ENCODE results near the gene RGS9BP. TPM values are rescaled to one million over a fixed set of nuclear protein-coding genes. Genes with fewer than 3 reads are reported as not detected.
"Not testable (repeated sequence)": the region's sequence is repeated elsewhere in the genome, so short reads cannot be mapped to it uniquely, and the experiment has no call there.

RGS9BP gene
- total RNA-seq, 4 donors from 2014 or later = 0.22 to 0.63 (median 0.60) TPM; not detected in 1

GRCh38 chr19:32691291-32691951, 15.8 kb downstream of the RGS9BP start, which contains the start of gene NUDT19:
NUDT19 (plus strand) TSS chr19:32691821; CDS start chr19:32691961, 140 bp downstream.
- H3K4me3 ChIP-seq = peak within 1 kb of the TSS; percentile 76 to 91 (median 79)
- no peaks in the 10 kb centered on the region for H3K27me3 ChIP-seq
- peak; percentile 47 to 51 for DNase-seq (ENCODE audit: low spot score in 2 of 2)
- H3K27ac ChIP-seq = peak within 1 kb of the TSS; percentile 10 to 83 (median 75)
- TF ChIP-seq EP300 (IDR thresholded peaks at IDR 0.05) (peak in 1 of 2 donors; percentile 62), POLR2A (IDR thresholded peaks at IDR 0.05) (peak; percentile 38 to 49)
- TF ChIP-seq, protein P1, sequence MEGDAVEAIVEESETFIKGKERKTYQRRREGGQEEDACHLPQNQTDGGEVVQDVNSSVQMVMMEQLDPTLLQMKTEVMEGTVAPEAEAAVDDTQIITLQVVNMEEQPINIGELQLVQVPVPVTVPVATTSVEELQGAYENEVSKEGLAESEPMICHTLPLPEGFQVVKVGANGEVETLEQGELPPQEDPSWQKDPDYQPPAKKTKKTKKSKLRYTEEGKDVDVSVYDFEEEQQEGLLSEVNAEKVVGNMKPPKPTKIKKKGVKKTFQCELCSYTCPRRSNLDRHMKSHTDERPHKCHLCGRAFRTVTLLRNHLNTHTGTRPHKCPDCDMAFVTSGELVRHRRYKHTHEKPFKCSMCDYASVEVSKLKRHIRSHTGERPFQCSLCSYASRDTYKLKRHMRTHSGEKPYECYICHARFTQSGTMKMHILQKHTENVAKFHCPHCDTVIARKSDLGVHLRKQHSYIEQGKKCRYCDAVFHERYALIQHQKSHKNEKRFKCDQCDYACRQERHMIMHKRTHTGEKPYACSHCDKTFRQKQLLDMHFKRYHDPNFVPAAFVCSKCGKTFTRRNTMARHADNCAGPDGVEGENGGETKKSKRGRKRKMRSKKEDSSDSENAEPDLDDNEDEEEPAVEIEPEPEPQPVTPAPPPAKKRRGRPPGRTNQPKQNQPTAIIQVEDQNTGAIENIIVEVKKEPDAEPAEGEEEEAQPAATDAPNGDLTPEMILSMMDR (IDR thresholded peaks at IDR 0.05) = no peak
- H3K4me1 ChIP-seq = peaks cover 0 to 47% (median 7%) of the 10 kb centered on the region in 4 donors
- WGBS, 2 donors = 7 to 23% methylated on average over 9 to 32 of the region's 32 CpGs
- H3K9me3 ChIP-seq = no peaks in the 10 kb centered on the region
- H3K36me3 ChIP-seq = peaks cover 0 to 15% (median 0%) of the 10 kb centered on the region in 3 donors

DNA sequence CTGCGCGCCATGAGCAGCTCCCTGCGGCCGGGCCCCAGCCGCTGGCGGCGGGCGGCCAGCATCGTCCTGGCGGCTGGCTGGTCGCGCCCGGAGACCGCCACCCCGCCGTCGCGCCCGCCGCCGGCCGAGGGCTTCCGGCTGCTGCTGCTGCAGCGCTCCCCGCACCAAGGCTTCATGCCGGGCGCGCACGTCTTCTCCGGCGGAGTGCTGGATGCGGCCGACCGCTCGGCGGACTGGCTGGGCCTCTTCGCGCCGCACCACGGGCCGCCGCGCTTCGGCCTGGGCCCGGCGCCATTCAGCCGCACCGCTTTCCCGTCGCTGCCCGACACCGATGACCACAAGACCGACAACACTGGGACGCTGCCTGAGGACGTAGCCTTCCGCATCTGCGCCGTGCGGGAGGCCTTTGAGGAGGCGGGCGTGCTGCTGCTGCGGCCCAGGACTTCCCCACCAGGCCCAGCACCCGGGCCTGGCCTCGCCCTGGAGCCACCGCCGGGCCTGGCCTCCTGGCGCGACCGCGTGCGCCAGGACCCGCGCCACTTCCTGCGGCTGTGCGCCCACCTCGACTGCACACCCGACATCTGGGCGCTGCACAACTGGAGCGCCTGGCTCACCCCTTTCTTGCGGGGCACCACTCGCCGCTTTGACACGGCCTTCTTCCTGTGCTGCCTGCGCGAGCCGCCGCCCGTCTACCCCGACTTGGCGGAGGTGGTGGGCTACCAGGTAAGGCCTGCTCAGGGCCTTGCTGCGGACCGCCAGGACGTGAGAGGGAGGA, 16.5 kb downstream of the RGS9BP start:
- 9 to 14% methylated on average over 17 to 49 of the region's 93 CpGs for WGBS, 2 donors
- peak in 1 of 2 donors; percentile 17 for DNase-seq (ENCODE audit: low spot score in 2 of 2)
- no peaks in the 10 kb centered on the region for H3K27me3 ChIP-seq
- H3K9me3 ChIP-seq = no peaks in the 10 kb centered on the region
- H3K4me3 ChIP-seq = peak overlapping the region; percentile 76 to 91 (median 79)
- H3K27ac ChIP-seq = peak overlapping the region; percentile 10 to 83 (median 75)
- peaks cover 0 to 47% (median 7%) of the 10 kb centered on the region in 4 donors for H3K4me1 ChIP-seq
- H3K36me3 ChIP-seq = peaks cover 0 to 16% (median 0%) of the 10 kb centered on the region in 3 donors
- TF ChIP-seq POLR2A (IDR thresholded peaks at IDR 0.05) (no peak), EP300 (IDR thresholded peaks at IDR 0.05) (no peak)
- TF ChIP-seq, protein P1 (IDR thresholded peaks at IDR 0.05) = no peak

- H3K36me3 ChIP-seq = peaks cover 0 to 21% (median 0%) of the 10 kb centered on the region in 3 donors
- WGBS, 2 donors = 35 to 37% methylated on average over 7 of the region's 7 CpGs
- peak overlapping the region; percentile 76 to 91 (median 79) for H3K4me3 ChIP-seq
- DNase-seq (ENCODE audit: low spot score in 2 of 2) = no peak
- H3K4me1 ChIP-seq = peaks cover 0 to 47% (median 7%) of the 10 kb centered on the region in 4 donors
- H3K27ac ChIP-seq = peak overlapping the region in 2 of 4 donors; percentile 79 to 83
- H3K9me3 ChIP-seq = no peaks in the 10 kb centered on the region
- no peaks in the 10 kb centered on the region for H3K27me3 ChIP-seq
- TF ChIP-seq POLR2A (IDR thresholded peaks at IDR 0.05) = no peak
- TF ChIP-seq, protein P1 (IDR thresholded peaks at IDR 0.05) = no peak
- no peak for TF ChIP-seq EP300 (IDR thresholded peaks at IDR 0.05)
Observed at GRCh38 chr19:32692727-32693061, 17.0 kb downstream of the RGS9BP start.

DNA sequence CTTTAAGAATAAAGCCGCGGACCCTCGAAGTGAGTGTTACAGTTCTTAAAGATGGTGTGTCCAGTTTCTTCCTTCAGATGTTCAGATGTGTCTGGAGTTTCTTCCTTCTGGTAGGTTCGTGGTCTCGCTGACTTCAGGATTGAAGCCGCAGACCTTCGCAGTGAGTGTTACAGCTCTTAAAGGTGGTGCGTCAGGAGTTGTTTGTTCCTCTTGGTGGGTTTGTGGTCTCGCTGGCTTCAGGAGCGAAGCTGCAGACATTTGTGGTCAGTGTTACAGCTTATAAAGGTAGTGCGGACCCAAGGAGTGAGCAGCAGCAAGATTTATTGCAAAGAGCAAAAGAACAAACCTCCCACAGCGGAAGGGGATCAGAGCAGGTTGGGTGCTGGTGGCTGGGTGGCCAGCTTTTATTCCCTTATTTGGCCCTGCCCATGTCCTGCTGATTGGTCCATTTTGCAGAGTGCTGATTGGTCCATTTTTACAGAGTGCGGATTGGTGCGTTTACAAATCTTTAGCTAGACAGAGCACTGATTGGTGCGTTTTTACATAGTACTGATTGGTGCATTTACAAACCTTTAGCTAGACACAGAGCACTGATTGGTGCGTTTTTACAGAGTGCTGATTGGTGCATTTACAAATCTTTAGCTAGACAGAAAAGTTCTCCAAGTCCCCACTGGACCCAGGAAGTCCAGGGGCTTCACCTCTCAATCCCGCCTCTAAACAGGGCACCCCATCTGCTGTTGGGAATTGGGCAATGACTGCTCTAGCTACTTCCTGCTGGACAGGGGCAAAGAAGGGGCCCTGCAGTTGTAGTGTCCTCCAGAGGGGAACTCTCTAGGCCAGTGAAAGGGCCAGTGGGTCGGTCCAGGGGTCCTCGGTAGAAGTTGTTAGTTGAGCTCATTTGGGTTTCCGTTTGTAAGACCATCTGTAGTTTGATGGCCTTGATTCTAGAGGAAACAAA, 17.8 kb downstream of the RGS9BP start:
- Histone ChIP-seq H3K27ac (peak overlapping the region in 1 of 4 donors; percentile 79), H3K36me3 (peaks cover 0 to 28% (median 0%) of the 10 kb centered on the region in 3 donors), H3K4me3 (peak overlapping the region; percentile 76 to 91 (median 79)), H3K4me1 (peaks cover 0 to 47% (median 7%) of the 10 kb centered on the region in 4 donors)
- H3K27me3 ChIP-seq; H3K9me3 ChIP-seq; DNase-seq (ENCODE audit: low spot score in 2 of 2): not testable (repeated sequence)
- WGBS, 2 donors = 84 to 92% methylated on average over 20 of the region's 20 CpGs

DNA sequence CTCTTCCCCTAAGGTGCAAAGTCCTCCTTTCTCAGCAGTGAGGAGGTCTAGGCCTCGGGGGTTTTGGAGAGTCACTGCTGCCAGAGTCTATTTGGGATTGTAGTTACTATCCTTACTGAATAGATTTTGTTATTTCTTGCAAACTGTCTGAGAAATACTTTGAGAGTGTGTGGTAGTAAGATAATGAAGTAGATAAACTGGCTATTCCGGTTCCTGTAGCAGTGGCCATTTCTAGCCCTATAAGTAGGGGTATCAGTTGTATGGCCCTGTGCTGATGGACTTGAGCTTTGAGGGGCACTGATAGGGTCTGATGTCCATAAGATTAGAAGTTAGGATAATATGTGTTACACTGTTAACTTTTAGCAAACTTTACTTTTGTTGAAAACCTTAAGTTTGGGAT, 18.7 kb downstream of the RGS9BP start:
- not testable (repeated sequence) for H3K27ac ChIP-seq; DNase-seq (ENCODE audit: low spot score in 2 of 2); H3K27me3 ChIP-seq; H3K9me3 ChIP-seq; H3K4me3 ChIP-seq
- H3K36me3 ChIP-seq = peaks cover 0 to 37% (median 0%) of the 10 kb centered on the region in 3 donors
- H3K4me1 ChIP-seq = peaks cover 0 to 47% (median 7%) of the 10 kb centered on the region in 4 donors
- 77 to 85% methylated on average over 2 of the region's 2 CpGs for WGBS, 2 donors

DNA sequence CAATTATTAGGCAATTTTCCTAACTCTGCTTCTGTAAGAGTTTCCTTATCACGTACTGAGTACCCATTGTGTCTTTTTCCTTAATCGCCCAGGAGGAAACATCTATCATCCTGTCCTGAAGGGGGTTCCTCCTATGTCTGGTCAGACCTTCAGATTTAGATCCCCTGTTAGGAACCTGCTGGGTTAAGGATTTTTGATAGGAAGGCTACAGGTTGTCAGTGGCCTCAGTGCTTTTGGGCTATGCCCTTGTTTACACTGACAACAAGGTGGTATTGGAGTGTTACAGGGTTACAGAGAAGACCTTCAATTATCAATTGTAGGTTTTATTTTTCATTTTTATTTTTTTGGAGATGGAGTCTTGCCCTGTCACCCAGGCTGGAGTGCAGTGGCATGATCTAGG, 19.2 kb downstream of the RGS9BP start:
- Histone ChIP-seq H3K9me3 (peaks cover 0 to 12% (median 0%) of the 10 kb centered on the region in 4 donors), H3K4me1 (peaks cover 0 to 47% (median 7%) of the 10 kb centered on the region in 4 donors), H3K36me3 (peaks cover 0 to 43% (median 0%) of the 10 kb centered on the region in 3 donors)
- not testable (repeated sequence) for H3K27ac ChIP-seq; H3K4me3 ChIP-seq; H3K27me3 ChIP-seq; DNase-seq (ENCODE audit: low spot score in 2 of 2)
- WGBS, 2 donors = 50 to 55% methylated on average over 2 of the region's 2 CpGs

DNA sequence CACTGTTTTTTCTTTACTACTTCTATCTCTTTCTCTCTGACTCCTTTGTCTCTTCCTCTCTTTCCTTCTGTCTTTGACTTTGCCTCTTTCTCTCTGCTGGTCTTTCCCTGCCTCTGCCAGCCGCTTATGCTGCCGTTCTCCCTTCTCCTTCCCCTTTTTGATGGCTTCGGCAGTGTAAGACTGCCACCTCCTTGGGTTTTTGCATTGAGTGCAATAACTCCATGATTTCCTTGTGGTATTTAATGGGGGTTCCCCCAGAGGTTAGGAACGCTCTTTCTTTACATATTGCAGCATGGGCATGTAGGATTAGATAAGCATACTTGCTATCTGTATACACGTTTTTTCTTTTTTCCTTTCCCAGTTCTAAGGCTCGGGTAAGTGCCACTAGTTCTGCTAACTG, 19.9 kb downstream of the RGS9BP start:
- Histone ChIP-seq H3K9me3 (peaks cover 0 to 16% (median 0%) of the 10 kb centered on the region in 4 donors), H3K4me1 (peaks cover 0 to 45% (median 7%) of the 10 kb centered on the region in 4 donors), H3K36me3 (peaks cover 0 to 49% (median 0%) of the 10 kb centered on the region in 3 donors)
- 77 to 80% methylated on average over 6 of the region's 6 CpGs for WGBS, 2 donors
- not testable (repeated sequence) for DNase-seq (ENCODE audit: low spot score in 2 of 2); H3K27me3 ChIP-seq; H3K27ac ChIP-seq; H3K4me3 ChIP-seq

- Histone ChIP-seq H3K36me3 (peaks cover 0 to 52% (median 0%) of the 10 kb centered on the region in 3 donors), H3K4me1 (peaks cover 0 to 35% (median 4%) of the 10 kb centered on the region in 4 donors), H3K9me3 (peaks cover 0 to 16% (median 0%) of the 10 kb centered on the region in 4 donors)
- not testable (repeated sequence) for H3K4me3 ChIP-seq; DNase-seq (ENCODE audit: low spot score in 2 of 2); H3K27me3 ChIP-seq; H3K27ac ChIP-seq
- 84 to 88% methylated on average over 3 of the region's 3 CpGs for WGBS, 2 donors
Observed at GRCh38 chr19:32696771-32697170, 21.1 kb downstream of the RGS9BP start.

All from tibial nerve (tissue), 4 donors.